Astrocyte (in vitro differentiated cells and primary cell): ENCODE results near the gene WDR20. TPM values are rescaled to one million over a fixed set of nuclear protein-coding genes. Genes with fewer than 3 reads are reported as not detected.

ENCODE experiments used
- DNase-seq: peaks from one replicate; pipeline ENCODE4 v3.0.0-alpha.2; 2010; ENCODE audit warnings: low read depth
- FAIRE-seq: peaks from 2 replicates; lab custom pipeline; 2011; peaks lifted over from hg19 to GRCh38; lab: Jason Lieb, UNC
- H2AFZ ChIP-seq: 2 replicates; pipeline ENCODE4 v1.6.0; 2012; ENCODE audit warnings: low read depth, low read length, inconsistent platforms
- H3K27ac ChIP-seq: 2 replicates; pipeline ENCODE4 v1.5.1; 2011; ENCODE audit warnings: low read depth, low read length, inconsistent platforms
- H3K27me3 ChIP-seq: 2 replicates; pipeline ENCODE4 v1.6.0; 2011; ENCODE audit warnings: low read length, inconsistent platforms; ENCODE audit not compliant: insufficient read depth
- H3K36me3 ChIP-seq: 2 replicates; pipeline ENCODE4 v1.5.1; 2011; ENCODE audit warnings: low read length, inconsistent platforms; ENCODE audit not compliant: insufficient read depth
- H3K4me1 ChIP-seq: 2 replicates; pipeline ENCODE4 v1.5.1; 2011; ENCODE audit warnings: low read length, inconsistent platforms; ENCODE audit not compliant: insufficient read depth
- H3K4me2 ChIP-seq: 2 replicates; pipeline ENCODE4 v1.6.0; 2012; ENCODE audit warnings: low read length, inconsistent platforms
- H3K4me3 ChIP-seq: 2 replicates; pipeline ENCODE4 v1.5.1; 2011; ENCODE audit warnings: low read depth, mild to moderate bottlenecking, low read length, inconsistent platforms; ENCODE audit not compliant: insufficient read depth
- H3K79me2 ChIP-seq: 2 replicates; pipeline ENCODE4 v1.6.0; 2012; ENCODE audit warnings: mild to moderate bottlenecking, low read length, inconsistent platforms; ENCODE audit not compliant: insufficient read depth
- H3K9ac ChIP-seq: 2 replicates; pipeline ENCODE4 v1.6.0; 2012; ENCODE audit warnings: mild to moderate bottlenecking, low read length, inconsistent platforms
- H3K9me3 ChIP-seq: 2 replicates; pipeline ENCODE4 v1.5.1; 2012; ENCODE audit warnings: low read depth, mild to moderate bottlenecking, low read length, inconsistent platforms; ENCODE audit not compliant: insufficient read depth
- H4K20me1 ChIP-seq: 2 replicates; pipeline ENCODE4 v1.6.0; 2012; ENCODE audit warnings: low read length, inconsistent platforms; ENCODE audit not compliant: insufficient read depth
- H3K27ac Mint-ChIP-seq: one replicate; pipeline ENCODE4 v1.8.0; 2021; ENCODE audit warnings: mild to moderate bottlenecking, mixed read lengths; ENCODE audit not compliant: unreplicated experiment
- H3K27me3 Mint-ChIP-seq: one replicate; pipeline ENCODE4 v1.8.0; 2021; ENCODE audit warnings: low read depth, mixed read lengths; ENCODE audit not compliant: unreplicated experiment
- H3K36me3 Mint-ChIP-seq: one replicate; pipeline ENCODE4 v1.8.0; 2021; ENCODE audit warnings: low read depth, mixed read lengths; ENCODE audit not compliant: unreplicated experiment
- H3K4me1 Mint-ChIP-seq: one replicate; pipeline ENCODE4 v1.8.0; 2021; ENCODE audit warnings: low read depth, mixed read lengths; ENCODE audit not compliant: unreplicated experiment
- H3K4me3 Mint-ChIP-seq: one replicate; pipeline ENCODE4 v1.8.0; 2021; ENCODE audit warnings: mild to moderate bottlenecking, moderate library complexity, mixed read lengths; ENCODE audit not compliant: unreplicated experiment
- H3K9me3 Mint-ChIP-seq: one replicate; pipeline ENCODE4 v1.8.0; 2021; ENCODE audit warnings: mild to moderate bottlenecking, mixed read lengths; ENCODE audit not compliant: unreplicated experiment
- EZH2 ChIP-seq: IDR thresholded peaks from 2 replicates; pipeline ENCODE4 v1.6.1; 2012; ENCODE audit warnings: mild to moderate bottlenecking, low read length, inconsistent platforms; ENCODE audit not compliant: insufficient read depth
- total RNA-seq: library from RNA; stranded (reverse); gene quantifications from 2 replicates; pipeline ENCODE4 v1.2.1, GENCODE V29; 2021
- TF ChIP-seq, protein P1 (sequence below): IDR thresholded peaks from 2 replicates; pipeline ENCODE4 v1.5.1; 2011; ENCODE audit warnings: low read depth, mild to moderate bottlenecking, inconsistent platforms, low read length, moderate library complexity; ENCODE audit not compliant: insufficient read depth

WDR20 gene
- total RNA-seq, 1 donor from 2014 or later, result 23.6 TPM

DNA sequence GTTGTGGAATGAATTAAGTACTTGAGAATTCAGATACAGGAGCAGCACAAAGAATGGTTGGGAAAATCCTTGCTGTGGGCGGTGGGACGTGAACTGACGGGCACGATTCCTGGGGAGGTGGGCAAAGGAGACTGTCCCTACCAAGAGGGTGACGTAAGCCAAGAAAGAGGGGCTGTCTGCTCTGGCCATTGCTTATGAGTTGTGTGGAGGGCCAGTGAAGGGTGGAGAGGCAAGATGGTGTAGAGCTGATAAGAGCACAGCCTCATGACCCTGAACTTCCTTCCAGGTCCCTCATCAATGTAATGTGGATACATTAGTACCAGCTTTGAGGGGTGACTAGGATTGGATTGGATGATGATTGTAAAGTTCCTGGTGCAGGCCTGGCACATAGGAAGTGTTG, 50.2 kb downstream of the WDR20 start:
- no peak for TF ChIP-seq EZH2
- TF ChIP-seq, protein P1, sequence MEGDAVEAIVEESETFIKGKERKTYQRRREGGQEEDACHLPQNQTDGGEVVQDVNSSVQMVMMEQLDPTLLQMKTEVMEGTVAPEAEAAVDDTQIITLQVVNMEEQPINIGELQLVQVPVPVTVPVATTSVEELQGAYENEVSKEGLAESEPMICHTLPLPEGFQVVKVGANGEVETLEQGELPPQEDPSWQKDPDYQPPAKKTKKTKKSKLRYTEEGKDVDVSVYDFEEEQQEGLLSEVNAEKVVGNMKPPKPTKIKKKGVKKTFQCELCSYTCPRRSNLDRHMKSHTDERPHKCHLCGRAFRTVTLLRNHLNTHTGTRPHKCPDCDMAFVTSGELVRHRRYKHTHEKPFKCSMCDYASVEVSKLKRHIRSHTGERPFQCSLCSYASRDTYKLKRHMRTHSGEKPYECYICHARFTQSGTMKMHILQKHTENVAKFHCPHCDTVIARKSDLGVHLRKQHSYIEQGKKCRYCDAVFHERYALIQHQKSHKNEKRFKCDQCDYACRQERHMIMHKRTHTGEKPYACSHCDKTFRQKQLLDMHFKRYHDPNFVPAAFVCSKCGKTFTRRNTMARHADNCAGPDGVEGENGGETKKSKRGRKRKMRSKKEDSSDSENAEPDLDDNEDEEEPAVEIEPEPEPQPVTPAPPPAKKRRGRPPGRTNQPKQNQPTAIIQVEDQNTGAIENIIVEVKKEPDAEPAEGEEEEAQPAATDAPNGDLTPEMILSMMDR, result no peak
- Mint-ChIP-seq H3K36me3 (no peaks in the 10 kb centered on the region), H3K27me3 (no peaks in the 10 kb centered on the region), H3K4me3 (no peak overlapping the region), H3K9me3 (no peaks in the 10 kb centered on the region), H3K27ac (no peak overlapping the region), H3K4me1 (peaks cover 36% of the 10 kb centered on the region)
- Histone ChIP-seq H2AFZ (no peak overlapping the region), H3K4me2 (no peak overlapping the region), H3K4me3 (no peak overlapping the region), H3K36me3 (peaks cover under 1% of the 10 kb centered on the region), H3K4me1 (peaks cover 12% of the 10 kb centered on the region), H3K9ac (no peak overlapping the region), H3K9me3 (no peaks in the 10 kb centered on the region), H3K27me3 (no peaks in the 10 kb centered on the region), H4K20me1 (peaks cover 57% of the 10 kb centered on the region), H3K79me2 (peaks cover 91% of the 10 kb centered on the region), H3K27ac (no peak overlapping the region)
- no peak for FAIRE-seq
- DNase-seq, result no peak

DNA sequence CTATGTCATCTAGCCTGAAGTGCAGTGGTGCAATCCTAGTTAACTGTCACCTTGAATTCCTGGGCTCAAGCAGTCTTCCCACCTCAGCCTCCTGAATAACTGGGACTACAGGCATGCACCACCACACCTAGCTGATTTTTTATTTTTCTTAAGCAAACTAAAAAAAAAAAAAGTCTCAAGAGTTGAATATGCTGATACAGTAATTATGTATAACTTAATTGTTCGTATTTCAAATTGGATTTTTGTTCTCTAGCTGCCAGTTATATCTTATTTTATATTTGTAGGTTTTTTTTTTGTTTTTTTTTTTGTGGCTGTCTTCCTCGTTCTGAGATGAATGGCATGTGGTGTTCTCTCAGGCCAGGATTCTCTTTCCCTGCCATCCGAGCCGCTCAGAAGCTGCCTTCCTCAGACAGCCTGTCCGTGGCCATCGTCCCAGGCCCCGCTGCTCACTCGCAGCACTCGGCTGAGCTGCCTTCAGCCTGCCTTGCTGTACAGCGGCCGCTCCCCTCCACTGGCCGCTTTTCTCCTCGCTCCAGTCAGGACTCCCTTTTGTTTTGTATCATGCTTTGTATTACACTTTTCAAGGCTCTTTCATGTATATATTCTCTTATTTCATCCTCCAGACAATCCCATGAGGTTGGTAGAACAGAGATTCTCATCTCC, 53.3 kb downstream of the WDR20 start:
- Histone ChIP-seq H3K9ac (no peak overlapping the region), H3K79me2 (peaks cover 93% of the 10 kb centered on the region), H3K36me3 (peaks cover 11% of the 10 kb centered on the region), H3K9me3 (no peaks in the 10 kb centered on the region), H3K4me2 (no peak overlapping the region), H2AFZ (no peak overlapping the region), H4K20me1 (peaks cover 68% of the 10 kb centered on the region), H3K27ac (no peak overlapping the region), H3K27me3 (no peaks in the 10 kb centered on the region), H3K4me3 (no peak overlapping the region), H3K4me1 (peaks cover 3% of the 10 kb centered on the region)
- H3K4me3 Mint-ChIP-seq, result no peak overlapping the region
- no peak for TF ChIP-seq EZH2
- TF ChIP-seq, protein P1, result no peak
- H3K4me1 Mint-ChIP-seq, result peaks cover 24% of the 10 kb centered on the region
- H3K27ac Mint-ChIP-seq, result peak overlapping the region; percentile 23
- H3K27me3 Mint-ChIP-seq, result no peaks in the 10 kb centered on the region
- DNase-seq (no peak), FAIRE-seq (no peak)
- H3K36me3 Mint-ChIP-seq, result peaks cover 4% of the 10 kb centered on the region
- H3K9me3 Mint-ChIP-seq, result no peaks in the 10 kb centered on the region

DNA sequence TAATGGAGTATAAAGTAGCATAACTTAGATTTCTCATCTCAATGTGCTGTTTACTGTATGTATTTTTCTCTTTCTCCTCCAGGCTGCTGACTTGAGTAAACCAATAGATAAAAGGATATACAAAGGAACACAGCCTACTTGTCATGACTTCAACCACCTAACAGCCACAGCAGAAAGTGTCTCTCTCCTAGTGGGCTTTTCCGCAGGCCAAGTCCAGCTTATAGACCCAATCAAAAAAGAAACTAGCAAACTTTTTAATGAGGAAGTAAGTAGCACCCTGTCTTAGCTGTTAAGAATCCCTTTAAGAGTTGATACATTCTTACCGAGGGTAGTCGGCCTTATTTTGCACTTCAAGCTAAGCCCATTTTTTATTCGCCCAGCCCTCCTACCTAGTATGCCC, 55.2 kb downstream of the WDR20 start:
- Histone ChIP-seq H3K4me1 (no peaks in the 10 kb centered on the region), H3K4me2 (no peak overlapping the region), H3K36me3 (peaks cover 21% of the 10 kb centered on the region), H3K4me3 (no peak overlapping the region), H4K20me1 (peaks cover 65% of the 10 kb centered on the region), H3K9me3 (no peaks in the 10 kb centered on the region), H2AFZ (no peak overlapping the region), H3K27me3 (no peaks in the 10 kb centered on the region), H3K79me2 (peaks cover 86% of the 10 kb centered on the region), H3K9ac (no peak overlapping the region), H3K27ac (no peak overlapping the region)
- DNase-seq (no peak), FAIRE-seq (no peak)
- H3K4me1 Mint-ChIP-seq, result peaks cover 22% of the 10 kb centered on the region
- TF ChIP-seq, protein P1, result no peak
- no peak for TF ChIP-seq EZH2
- H3K4me3 Mint-ChIP-seq, result no peak overlapping the region
- no peaks in the 10 kb centered on the region for H3K9me3 Mint-ChIP-seq
- H3K27me3 Mint-ChIP-seq, result no peaks in the 10 kb centered on the region
- no peak overlapping the region for H3K27ac Mint-ChIP-seq
- peaks cover 9% of the 10 kb centered on the region for H3K36me3 Mint-ChIP-seq
